D341Med (cell line): ENCODE measurements around the gene DOK6.
"Not testable (repeated sequence)": the region's sequence is repeated elsewhere in the genome, so short reads cannot be mapped to it uniquely, and the experiment has no call there.

ENCODE experiments used
- DNase-seq: peaks from one replicate; pipeline ENCODE4 v3.0.0; 2012; ENCODE audit warnings: low spot score

DOK6 gene

GRCh38 chr18:69626643-69627242 is 226.1 kb downstream of the DOK6 start:
- DNase-seq, result no peak

- DNase-seq, result no peak
Observed at GRCh38 chr18:69628774-69629359, 228.2 kb downstream of the DOK6 start.

DNA sequence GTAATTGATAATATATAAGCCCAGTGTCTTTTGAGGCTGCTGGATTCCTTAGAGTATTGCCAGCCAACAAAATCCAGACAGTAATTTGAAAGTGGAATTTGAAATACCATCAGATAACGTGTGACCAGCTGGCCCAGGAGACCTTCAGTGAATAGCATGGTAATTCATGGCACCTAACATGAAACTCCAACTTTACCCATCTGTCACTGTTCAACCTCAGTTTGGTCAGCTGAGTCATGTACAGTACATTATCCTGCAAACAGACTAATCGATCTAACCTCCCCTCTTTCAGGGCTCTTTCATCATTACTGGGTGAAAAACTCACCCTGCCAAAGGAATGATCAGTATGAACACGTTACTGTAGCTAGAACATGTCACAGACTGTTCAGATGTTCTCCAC is 230.6 kb downstream of the DOK6 start:
- no peak for DNase-seq

GRCh38 chr18:69635482-69635881 is 234.8 kb downstream of the DOK6 start:
- DNase-seq, result no peak

DNA sequence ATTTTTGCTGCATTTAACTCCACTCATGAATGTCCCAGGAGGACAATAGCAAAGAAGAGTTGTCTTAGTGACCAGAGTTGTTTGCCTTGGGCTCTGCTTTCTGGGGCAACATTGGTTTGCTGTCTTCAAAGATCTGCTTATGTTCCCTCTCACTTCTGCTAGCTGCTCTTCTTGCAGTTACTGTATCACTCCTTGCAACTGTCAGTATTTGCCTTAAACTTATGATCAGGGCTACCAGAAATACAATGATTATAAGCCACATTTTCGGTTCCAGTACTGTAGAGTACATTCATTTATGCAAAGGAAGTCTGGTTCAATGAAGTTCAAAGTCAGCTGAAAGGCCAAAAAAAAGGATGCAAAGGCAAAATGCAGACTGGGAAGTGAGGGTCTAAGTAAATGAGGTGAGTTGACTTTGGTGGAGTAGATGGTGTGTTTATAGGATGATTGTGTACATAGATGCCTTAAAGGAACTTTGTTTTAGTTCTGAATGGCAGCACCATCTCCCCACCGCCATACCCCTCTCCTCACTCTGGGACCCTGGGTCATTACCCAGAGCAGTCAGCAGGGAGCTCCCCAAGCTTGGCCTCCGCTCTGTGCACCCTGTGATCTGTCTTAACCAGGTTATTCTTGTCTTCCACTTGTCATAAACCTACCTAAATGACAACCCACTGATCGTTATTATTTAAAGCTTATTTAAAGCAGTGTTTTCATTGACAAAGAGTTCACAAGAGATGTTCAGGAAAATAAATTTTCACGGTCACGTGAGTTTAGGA is 236.0 kb downstream of the DOK6 start:
- peak; percentile 57 for DNase-seq

- no peak for DNase-seq
Observed at GRCh38 chr18:69638056-69638455, 237.4 kb downstream of the DOK6 start.

GRCh38 chr18:69647702-69648101 is 247.0 kb downstream of the DOK6 start:
- no peak for DNase-seq

DNA sequence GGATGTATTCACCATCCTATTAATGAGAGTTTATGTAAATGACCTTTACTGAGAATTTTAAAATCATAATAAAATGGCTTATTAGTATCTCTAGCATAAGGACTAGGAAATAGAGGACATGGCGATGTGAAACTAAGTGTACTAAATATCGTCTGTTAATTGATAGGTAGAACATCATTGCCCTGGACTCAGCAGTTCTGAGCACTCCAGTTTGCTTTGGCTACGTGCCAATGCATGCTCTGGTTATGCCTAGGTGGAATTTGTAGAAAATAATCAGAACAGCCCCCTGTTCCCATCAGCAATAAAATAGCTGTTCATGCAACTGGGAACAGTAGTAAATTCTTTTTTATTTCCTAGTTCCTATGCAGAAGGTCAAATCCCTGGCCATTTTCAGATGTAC is 247.8 kb downstream of the DOK6 start:
- DNase-seq, result peak; percentile 41

DNA sequence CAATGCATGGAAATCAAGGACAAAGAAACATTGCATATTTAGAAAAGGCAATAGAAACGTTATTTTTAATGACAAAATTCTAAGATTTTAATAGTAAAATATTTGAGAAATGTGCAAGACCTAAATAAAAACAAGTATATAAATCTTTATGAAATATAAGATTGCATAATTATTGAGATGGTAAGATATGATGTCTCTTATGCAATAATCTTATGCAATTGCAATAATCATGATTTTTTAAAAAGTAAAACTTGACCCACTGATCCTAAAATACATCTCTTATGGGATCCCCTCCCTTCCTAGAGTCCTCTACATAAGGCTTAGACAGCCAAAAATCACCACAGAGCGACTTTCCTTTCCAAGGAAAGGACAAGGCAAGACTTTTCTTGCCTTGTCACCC is 249.0 kb downstream of the DOK6 start:
- DNase-seq, result no peak

GRCh38 chr18:69651243-69651642 is 250.6 kb downstream of the DOK6 start:
- no peak for DNase-seq

- DNase-seq, result no peak
Observed at GRCh38 chr18:69655816-69656215, 255.1 kb downstream of the DOK6 start.

DNA sequence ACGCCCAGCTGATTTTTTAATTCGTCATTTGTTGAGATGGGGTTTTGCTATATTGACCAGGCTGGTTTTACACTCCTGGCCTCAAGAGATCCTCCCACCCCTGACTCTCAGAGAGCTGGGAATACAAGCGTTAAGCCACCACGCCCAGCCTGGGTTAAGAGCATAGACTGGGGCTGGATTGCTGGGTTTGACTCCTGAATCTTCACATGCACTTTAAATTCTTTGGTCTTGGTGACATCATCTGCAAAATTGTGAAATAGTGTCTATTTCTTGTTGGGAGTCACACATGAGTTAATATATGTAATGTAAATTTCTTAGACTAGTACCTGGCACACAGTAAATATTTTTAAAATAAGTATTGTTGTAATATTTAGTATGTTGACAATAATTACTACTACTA is 257.4 kb downstream of the DOK6 start:
- no peak for DNase-seq

GRCh38 chr18:69658685-69659084 is 258.0 kb downstream of the DOK6 start:
- no peak for DNase-seq

DNA sequence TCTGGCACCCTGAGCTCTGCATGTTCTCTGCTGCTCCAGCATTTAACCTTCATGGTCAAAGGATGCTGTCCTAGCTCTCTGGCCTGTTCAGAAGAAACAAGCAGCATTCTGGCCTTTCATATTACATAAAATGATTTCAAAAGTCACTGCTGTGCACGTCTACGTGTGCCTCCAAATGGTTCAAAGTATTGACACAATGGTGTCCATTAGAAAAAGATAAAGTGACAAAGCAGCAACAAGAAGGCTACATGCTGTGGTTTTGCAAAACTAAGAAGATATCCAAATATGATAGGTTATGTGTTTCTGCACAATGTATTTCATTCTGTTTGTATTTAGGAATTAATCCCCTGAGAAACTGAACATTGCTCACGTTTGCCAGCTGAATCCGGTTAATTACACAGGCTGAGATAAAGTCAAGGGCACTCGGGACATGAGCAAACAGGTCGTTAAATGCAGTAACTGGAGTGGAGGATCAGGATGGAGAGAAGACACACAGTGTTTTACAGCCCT is 258.5 kb downstream of the DOK6 start:
- DNase-seq, result peak; percentile 54

- DNase-seq, result not testable (repeated sequence)
Observed at GRCh38 chr18:69662090-69662489, 261.4 kb downstream of the DOK6 start.

DNA sequence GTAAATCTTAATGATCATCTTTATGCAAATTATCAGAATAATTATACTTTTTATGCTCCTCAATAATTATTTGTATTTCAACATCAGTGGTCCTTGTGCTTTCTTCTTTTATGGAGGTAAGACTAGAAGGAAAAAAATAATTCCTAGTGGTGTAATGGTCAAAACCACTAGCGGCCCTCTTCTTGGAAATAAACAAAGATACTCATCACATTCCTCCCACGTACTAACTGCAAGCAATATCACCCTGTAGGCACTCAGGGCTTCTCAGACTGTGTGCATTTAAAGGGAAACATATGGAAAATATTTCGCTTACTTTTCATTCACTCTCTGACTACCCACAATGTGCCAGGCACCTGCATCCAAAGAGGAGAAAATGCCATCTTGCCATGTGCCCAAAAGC is 263.7 kb downstream of the DOK6 start:
- no peak for DNase-seq

DNA sequence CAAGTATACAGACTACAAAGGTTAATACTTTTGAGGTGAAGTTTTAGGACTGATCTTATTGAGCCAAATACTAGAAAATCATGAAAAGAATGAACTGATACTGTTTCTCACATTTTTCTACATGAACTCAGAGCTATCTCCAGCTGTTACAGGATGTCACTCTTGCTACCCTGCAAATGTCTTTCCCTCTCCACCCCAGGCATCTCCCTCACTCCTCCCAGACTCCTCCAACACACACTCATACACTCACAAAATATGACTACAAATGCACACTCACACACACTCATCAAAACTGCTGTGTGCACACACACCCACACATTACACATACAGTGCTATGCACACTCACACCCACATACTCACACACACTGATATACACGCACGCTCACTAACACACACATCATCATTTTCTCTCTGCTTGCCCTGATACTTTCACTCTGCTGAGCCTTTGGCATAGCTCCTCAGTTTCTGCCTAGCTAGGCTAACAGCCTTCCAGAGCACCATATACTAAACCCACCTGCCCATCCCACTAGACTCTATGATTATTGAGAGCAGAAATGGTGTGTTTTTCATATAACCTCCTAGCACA is 273.7 kb downstream of the DOK6 start:
- DNase-seq, result no peak

GRCh38 chr18:69674966-69675365 is 274.3 kb downstream of the DOK6 start:
- DNase-seq, result no peak

- DNase-seq, result no peak
Observed at GRCh38 chr18:69677595-69677994, 276.9 kb downstream of the DOK6 start.

DNA sequence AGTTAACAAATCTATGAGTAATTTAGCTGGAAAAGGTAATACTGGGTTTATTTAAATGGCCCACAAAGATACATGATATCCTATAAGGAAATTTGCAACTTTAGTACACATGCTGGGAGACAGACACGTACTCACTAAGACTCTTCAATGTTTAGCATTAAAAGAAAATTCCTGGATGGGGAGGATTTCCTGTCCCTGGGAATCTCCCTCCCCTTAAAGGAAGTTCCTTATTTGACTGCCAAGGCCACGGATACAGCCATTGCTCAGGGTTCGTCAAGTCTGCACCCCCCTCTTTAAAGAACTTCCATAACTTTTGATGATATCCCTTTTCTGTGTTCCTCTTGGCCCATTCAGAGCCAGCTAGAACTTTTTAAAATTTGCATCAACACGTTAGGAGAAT is 279.4 kb downstream of the DOK6 start:
- no peak for DNase-seq

GRCh38 chr18:69683176-69683575 is 282.5 kb downstream of the DOK6 start:
- DNase-seq, result no peak

DNA sequence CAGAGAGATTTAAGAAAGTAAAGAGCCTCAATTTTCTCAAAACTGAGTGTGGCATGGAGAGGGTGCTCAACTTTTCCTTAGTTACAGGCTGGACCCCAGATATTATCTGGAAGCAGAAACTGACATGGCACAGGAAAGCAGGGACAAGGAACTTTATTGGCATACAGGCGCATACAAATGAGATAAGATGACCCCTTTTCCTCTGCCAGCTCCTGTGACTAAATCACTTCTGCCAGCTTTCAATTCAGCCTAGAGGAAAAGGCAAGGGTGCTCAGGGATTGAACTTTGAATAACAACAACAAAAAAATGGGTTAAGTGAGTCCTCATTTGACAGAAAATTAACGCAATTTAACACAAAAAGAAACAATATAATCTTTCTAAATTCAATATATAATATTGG is 284.1 kb downstream of the DOK6 start:
- no peak for DNase-seq

- DNase-seq, result no peak
Observed at GRCh38 chr18:69686861-69687260, 286.2 kb downstream of the DOK6 start.
